Measurements from ENCODE around the gene IFI44L. TPM values are rescaled to one million over a fixed set of nuclear protein-coding genes. Genes with fewer than 3 reads are reported as not detected.

The IFI44L gene
- total RNA-seq, 1 experiment from 2014 or later: 500 TPM

DNA sequence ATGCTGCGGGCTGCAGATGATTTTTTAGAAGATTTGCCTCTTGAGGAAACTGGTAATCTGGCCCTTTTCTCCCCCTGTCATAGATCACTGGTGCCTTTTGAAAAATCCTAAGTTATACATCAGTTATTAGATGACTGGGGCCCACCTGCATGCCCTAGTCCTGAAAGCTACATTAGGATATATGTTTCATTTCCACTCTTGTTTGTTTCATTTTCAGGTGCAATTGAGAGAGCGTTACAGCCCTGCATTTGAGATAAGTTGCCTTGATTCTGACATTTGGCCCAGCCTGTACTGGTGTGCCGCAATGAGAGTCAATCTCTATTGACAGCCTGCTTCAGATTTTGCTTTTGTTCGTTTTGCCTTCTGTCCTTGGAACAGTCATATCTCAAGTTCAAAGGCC is 21.3 kb downstream of the IFI44L start:
- no peak for DNase-seq (ENCODE audit: low read depth)

DNA sequence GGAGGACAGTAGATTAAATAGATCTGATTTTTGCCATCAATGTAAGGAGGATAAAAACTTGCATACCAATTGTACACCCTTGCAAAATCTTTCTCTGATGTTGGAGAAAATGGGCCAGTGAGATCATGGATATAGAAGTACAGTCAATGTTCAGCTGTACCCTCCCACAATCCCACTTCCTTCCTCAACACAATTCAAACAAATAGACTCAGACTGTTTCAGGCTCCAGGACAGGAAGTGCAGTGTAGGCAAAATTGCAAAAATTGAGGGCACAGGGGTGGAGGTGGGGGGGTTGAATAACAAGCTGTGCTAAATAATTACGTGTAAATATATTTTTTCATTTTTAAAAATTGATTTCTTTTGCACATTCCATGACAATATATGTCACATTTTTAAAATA is 25.5 kb downstream of the IFI44L start:
- DNase-seq (ENCODE audit: low read depth): no peak

DNA sequence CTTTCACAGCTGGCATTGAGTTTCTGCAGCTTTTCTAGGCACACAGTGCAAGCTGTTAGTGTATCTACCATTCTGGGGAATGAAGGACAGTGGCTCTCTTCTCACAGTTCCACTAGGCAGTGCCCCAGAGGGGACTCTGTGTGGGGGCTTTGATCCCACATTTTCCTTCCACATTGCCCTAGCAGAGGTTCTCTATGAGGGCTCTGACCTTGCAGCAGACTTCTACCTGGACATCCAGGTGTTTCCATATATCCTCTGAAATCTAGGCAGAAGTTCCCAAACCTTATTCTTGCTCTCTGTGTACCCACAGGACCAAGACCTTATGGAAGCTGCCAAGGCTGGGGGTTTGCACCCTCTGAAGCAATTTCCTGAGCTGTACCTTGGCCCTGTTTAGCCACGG is 27.0 kb downstream of the IFI44L start:
- DNase-seq (ENCODE audit: low read depth): no peak

- peak; percentile 95 for DNase-seq (ENCODE audit: low read depth)
Measured at GRCh38 chr1:78649628-78650027, 29.4 kb downstream of the IFI44L start, which contains the start of gene IFI44. Gene IFI44 (plus strand): TSS chr1:78649831. CDS start chr1:78650196, 365 bp downstream.

DNA sequence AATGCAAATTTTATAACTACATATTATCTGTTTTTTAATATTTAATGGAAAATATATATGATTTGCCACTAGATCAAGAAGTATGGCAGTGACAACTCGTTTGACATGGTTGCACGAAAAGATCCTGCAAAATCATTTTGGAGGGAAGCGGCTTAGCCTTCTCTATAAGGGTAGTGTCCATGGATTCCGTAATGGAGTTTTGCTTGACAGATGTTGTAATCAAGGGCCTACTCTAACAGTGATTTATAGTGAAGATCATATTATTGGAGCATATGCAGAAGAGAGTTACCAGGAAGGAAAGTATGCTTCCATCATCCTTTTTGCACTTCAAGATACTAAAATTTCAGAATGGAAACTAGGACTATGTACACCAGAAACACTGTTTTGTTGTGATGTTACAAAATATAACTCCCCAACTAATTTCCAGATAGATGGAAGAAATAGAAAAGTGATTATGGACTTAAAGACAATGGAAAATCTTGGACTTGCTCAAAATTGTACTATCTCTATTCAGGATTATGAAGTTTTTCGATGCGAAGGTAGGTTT is 29.9 kb downstream of the IFI44L start:
- DNase-seq (ENCODE audit: low read depth): peak; percentile 52

DNA sequence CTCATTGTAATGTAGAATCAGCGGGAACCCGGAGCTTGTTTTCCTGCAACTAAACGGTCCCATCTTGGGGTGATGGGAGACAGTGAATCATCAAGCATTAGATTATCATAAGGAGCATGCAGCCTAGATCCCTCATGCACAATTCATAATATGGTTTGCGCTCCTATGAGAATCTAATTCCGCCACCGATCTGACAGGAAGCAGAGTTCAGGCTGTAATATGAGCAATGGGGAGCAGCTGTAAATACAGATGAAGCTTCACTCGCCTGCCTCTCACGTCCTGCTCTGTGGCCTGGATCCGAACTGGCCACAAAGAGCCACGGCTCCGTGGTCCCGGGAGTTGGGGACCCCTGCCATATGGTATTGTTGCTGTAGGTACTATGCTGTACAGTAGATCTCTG is 31.0 kb downstream of the IFI44L start:
- peak; percentile 80 for DNase-seq (ENCODE audit: low read depth)

GRCh38 chr1:78652019-78652560 is 31.8 kb downstream of the IFI44L start:
- no peak for DNase-seq (ENCODE audit: low read depth)

GRCh38 chr1:78658901-78659300 is 38.7 kb downstream of the IFI44L start:
- no peak for DNase-seq (ENCODE audit: low read depth)

DNA sequence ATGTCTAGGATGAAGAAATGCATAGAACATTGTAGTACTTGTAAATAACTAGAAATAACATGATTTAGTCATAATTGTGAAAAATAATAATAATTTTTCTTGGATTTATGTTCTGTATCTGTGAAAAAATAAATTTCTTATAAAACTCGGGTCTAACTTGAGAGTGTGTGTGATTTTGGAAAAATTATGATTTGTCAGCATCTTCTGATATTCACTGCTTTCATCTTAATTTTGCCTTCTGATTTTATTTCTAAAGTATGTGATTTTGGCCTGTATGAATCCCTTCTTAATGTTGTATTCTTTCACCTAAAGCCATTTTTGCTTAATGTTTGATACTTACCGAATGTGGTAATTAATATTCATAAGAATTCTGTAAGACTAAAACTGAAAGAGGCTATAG is 43.7 kb downstream of the IFI44L start:
- DNase-seq (ENCODE audit: low read depth): no peak

GRCh38 chr1:78664763-78665162 is 44.5 kb downstream of the IFI44L start:
- peak; percentile 69 for DNase-seq (ENCODE audit: low read depth)

DNA sequence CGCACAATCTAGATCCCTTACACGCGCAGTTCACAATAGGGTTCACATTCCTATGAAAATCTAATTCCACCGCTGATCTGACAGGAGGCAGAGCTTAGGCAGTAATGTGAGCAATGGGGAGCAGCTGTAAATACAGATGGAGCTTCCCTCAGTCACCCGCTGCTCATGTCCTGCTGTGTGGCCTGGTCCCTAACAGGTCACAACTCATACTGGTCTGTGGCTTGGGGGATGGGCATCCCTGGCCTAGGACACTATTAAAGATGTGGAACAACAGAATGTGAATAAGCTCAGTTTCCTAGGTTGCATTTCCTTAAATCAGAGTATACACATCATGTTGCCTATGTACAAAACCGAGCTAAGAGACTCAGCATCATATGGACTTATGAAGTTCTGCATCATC is 45.6 kb downstream of the IFI44L start:
- peak; percentile 57 for DNase-seq (ENCODE audit: low read depth)

- DNase-seq (ENCODE audit: low read depth): no peak
Measured at GRCh38 chr1:78667939-78668338, 47.7 kb downstream of the IFI44L start.

- no peak for DNase-seq (ENCODE audit: low read depth)
Measured at GRCh38 chr1:78668427-78668826, 48.2 kb downstream of the IFI44L start.

- DNase-seq (ENCODE audit: low read depth): no peak
Measured at GRCh38 chr1:78672428-78672827, 52.2 kb downstream of the IFI44L start.

DNA sequence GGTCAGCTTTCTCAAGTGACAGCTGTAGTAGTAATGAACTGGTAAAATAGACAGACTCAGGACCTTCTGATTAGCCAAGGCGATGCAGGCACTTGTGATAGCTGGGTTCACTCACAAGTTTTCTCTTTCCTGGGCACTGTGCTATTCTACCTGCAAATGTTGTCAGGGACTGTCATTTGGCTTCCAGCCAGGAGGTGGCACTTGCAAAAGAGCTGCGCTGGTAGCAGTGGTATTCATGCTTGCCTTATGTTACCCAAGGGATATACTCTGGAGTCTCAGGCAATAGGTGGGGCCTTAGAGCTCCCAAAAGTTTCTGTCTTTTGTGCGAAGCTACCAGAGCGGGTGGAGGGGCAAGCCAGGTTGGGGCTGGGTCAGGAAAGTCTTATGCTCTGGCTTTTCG is 52.9 kb downstream of the IFI44L start:
- no peak for DNase-seq (ENCODE audit: low read depth)

GRCh38 chr1:78676347-78676982 is 56.2 kb downstream of the IFI44L start:
- peak; percentile 76 for DNase-seq (ENCODE audit: low read depth)

- DNase-seq (ENCODE audit: low read depth): no peak
Measured at GRCh38 chr1:78676993-78677392, 56.7 kb downstream of the IFI44L start.

DNA sequence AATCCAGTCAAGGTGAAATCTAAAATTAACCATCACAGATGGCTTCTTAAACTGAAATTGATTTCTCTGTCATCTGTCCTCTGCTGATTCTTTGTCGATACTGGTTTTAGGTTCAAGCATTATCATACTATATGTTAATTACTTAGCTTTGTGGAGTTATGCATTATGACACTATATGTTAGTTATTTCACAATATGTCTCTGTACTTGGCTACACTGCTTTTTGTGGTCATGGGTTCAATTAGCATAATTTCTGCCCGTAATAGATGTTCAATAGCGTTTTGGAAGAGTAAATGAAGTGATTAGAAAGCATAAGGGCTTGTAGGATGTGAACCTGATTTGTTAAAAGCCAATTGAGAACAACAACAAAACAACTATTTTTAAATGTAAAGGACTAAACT is 57.5 kb downstream of the IFI44L start:
- DNase-seq (ENCODE audit: low read depth): no peak

DNA sequence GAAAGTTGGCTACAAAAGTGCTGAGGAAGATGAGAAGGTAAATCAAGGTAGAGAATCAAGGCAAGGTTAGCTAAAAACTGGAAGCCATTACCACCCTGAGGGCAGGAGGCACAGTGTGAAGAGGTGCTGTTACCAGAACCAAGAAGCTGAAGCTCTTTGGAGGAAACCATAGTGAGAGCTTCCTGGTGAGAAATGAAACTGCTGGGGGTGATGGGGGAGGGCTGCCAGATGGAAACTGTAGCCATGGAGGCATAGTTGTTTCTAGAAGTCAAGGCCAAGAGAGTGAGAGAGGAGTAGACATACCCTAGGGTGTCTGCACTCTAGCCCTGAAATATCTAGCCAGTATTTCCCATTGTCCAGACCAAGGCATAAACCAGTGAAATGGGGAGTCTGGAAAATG is 58.1 kb downstream of the IFI44L start:
- DNase-seq (ENCODE audit: low read depth): peak; percentile 17

GRCh38 chr1:78681265-78681664 is 61.0 kb downstream of the IFI44L start:
- no peak for DNase-seq (ENCODE audit: low read depth)

DNA sequence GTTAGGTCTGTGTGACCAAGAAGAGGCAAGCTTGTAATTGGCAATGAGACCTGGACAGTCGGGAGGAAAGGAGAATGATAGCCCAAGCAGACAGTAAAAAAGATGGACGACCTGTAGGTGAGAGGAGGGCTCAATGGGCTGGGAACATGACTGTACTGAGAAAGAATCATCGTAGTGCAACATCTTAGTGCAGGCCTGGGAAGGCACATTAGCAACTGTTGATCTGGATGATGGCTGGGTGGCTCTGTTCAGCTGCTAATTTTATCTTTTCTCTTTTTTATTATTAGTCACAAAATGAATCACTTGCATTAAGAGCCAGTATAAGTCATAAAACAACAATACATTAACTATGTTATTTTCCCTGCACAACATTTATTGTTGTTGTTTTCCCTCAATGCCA is 62.2 kb downstream of the IFI44L start:
- DNase-seq (ENCODE audit: low read depth): peak; percentile 15

GRCh38 chr1:78683079-78683478 is 62.8 kb downstream of the IFI44L start:
- DNase-seq (ENCODE audit: low read depth): peak; percentile 64

DNA sequence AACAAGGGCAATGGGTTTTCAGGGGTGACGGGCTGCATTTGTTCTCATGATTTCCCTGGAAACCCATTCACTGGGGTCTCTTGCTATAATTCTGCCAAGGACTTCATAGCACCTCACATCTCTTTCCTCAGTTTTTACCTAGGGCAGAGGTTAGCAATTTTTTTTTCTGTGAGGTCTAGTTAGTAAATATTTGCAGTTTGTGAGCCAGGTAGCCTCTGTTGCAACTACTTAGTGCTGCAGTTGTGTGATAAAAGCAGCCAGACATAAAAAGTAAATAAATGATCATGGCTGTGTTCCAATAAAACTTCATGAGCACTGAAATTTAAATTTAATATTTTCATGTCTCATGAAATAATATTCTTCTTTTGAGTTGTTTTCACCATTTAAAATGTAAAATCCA is 67.1 kb downstream of the IFI44L start:
- DNase-seq (ENCODE audit: low read depth): no peak

- peak; percentile 25 for DNase-seq (ENCODE audit: low read depth)
Measured at GRCh38 chr1:78687914-78688313, 67.7 kb downstream of the IFI44L start.

Data from M059J (cell line).